Lower lobe of right lung (tissue), 2 donors: Measurements from ENCODE around the gene INPP5B. TPM values are rescaled to one million over a fixed set of nuclear protein-coding genes. Genes with fewer than 3 reads are reported as not detected.
"Not testable (repeated sequence)": the region's sequence is repeated elsewhere in the genome, so short reads cannot be mapped to it uniquely, and the experiment has no call there.

Source experiments
- ATAC-seq, 2 donors: fragments of 200-7000 bp; cut with Tn5 transposase; one replicate each; pipeline ENCODE4 v1.9.1; 2020 to 2022; ENCODE audit warnings: mild to moderate bottlenecking in 2 of 2, moderate library complexity in 2 of 2
- DNase-seq: peaks from one replicate; pipeline ENCODE4 v3.0.0-alpha.2; 2020
- H3K27ac ChIP-seq: fragments of 200-600 bp; one replicate; pipeline ENCODE4 v1.8.0; 2022
- H3K27me3 ChIP-seq: fragments of 200-600 bp; one replicate; pipeline ENCODE4 v1.8.0; 2022; ENCODE audit warnings: low read depth
- H3K36me3 ChIP-seq: fragments of 200-600 bp; one replicate; pipeline ENCODE4 v1.8.0; 2022; ENCODE audit warnings: mild to moderate bottlenecking
- H3K4me1 ChIP-seq: fragments of 200-600 bp; one replicate; pipeline ENCODE4 v1.8.0; 2022
- H3K4me3 ChIP-seq: fragments of 200-600 bp; one replicate; pipeline ENCODE4 v1.8.0; 2022; ENCODE audit warnings: mild to moderate bottlenecking
- H3K9me3 ChIP-seq: fragments of 200-600 bp; one replicate; pipeline ENCODE4 v1.8.0; 2022
- CTCF ChIP-seq: fragments of 200-600 bp; IDR thresholded peaks from one replicate; pipeline ENCODE4 v1.8.0; 2022; ENCODE audit warnings: antibody characterized with exemption, mild to moderate bottlenecking
- intact Hi-C: fragments of 100-400 bp; cut with DNase I; formaldehyde crosslinking; loops from one replicate; pipeline ENCODE4 v1.11.0; 2022
- total RNA-seq: library from RNA; stranded (reverse); fragmentation: NEBNext Ultra II Directional; extraction: Animal tissue kit (Norgen Biotek cat#: 25700); gene quantifications from one replicate; pipeline ENCODE4 v1.2.1, GENCODE V29; 2021
- donor health status: DM: no; HTN: yes; CAD: no; lungs with severe emphysema.

The INPP5B gene
- total RNA-seq, 1 donor from 2014 or later, result 42.5 TPM

- DNase-seq (no peak), ATAC-seq (no peak)
- H3K4me1 ChIP-seq, result peaks cover 15% of the 10 kb centered on the region
- no peaks in the 10 kb centered on the region for H3K27me3 ChIP-seq
- H3K4me3 ChIP-seq, result no peak overlapping the region
- H3K36me3 ChIP-seq, result peaks cover 20% of the 10 kb centered on the region
- no peak overlapping the region for H3K27ac ChIP-seq
- H3K9me3 ChIP-seq, result peaks cover 6% of the 10 kb centered on the region
- intact Hi-C loops, result no loop called here
- no peak for TF ChIP-seq CTCF
These were observed 43.9 kb downstream of the INPP5B start for GRCh38 chr1:37902983-37903382.

- Histone ChIP-seq H3K27ac (peak overlapping the region; percentile 21), H3K36me3 (peaks cover 20% of the 10 kb centered on the region), H3K27me3 (no peaks in the 10 kb centered on the region), H3K9me3 (peaks cover 6% of the 10 kb centered on the region), H3K4me3 (no peak overlapping the region), H3K4me1 (peaks cover 15% of the 10 kb centered on the region)
- ATAC-seq (no peak), DNase-seq (no peak)
- TF ChIP-seq CTCF, result no peak
- intact Hi-C loops, result no loop called here
These were observed 45.0 kb downstream of the INPP5B start for GRCh38 chr1:37901893-37902225.

GRCh38 chr1:37901191-37901892 lies 45.5 kb downstream of the INPP5B start:
- Histone ChIP-seq H3K27me3 (no peaks in the 10 kb centered on the region), H3K9me3 (peaks cover 6% of the 10 kb centered on the region), H3K36me3 (peaks cover 20% of the 10 kb centered on the region), H3K4me1 (peaks cover 15% of the 10 kb centered on the region), H3K4me3 (no peak overlapping the region), H3K27ac (peak overlapping the region; percentile 21)
- DNase-seq (no peak), ATAC-seq (peak; percentile 59 to 65)
- intact Hi-C loops, result no loop called here
- no peak for TF ChIP-seq CTCF

- H3K36me3 ChIP-seq, result peaks cover 12% of the 10 kb centered on the region
- DNase-seq, intact Hi-C loops, H3K9me3 ChIP-seq, ATAC-seq, H3K4me3 ChIP-seq, H3K27me3 ChIP-seq, H3K27ac ChIP-seq: not testable (repeated sequence)
- peaks cover 15% of the 10 kb centered on the region for H3K4me1 ChIP-seq
These were observed 49.3 kb downstream of the INPP5B start for GRCh38 chr1:37897563-37897962.

GRCh38 chr1:37893673-37894072 lies 53.2 kb downstream of the INPP5B start:
- ATAC-seq, result no peak
- H3K9me3 ChIP-seq, result no peaks in the 10 kb centered on the region
- no peak for DNase-seq
- H3K4me1 ChIP-seq, result peaks cover 4% of the 10 kb centered on the region
- intact Hi-C loops, result no loop called here
- H3K27me3 ChIP-seq, result no peaks in the 10 kb centered on the region
- H3K36me3 ChIP-seq, result peaks cover 27% of the 10 kb centered on the region
- H3K4me3 ChIP-seq, result no peak overlapping the region
- no peak overlapping the region for H3K27ac ChIP-seq
- TF ChIP-seq CTCF, result no peak

GRCh38 chr1:37892151-37893047 lies 54.5 kb downstream of the INPP5B start:
- Histone ChIP-seq H3K27ac (no peak overlapping the region), H3K27me3 (no peaks in the 10 kb centered on the region), H3K4me1 (peaks cover 4% of the 10 kb centered on the region), H3K4me3 (no peak overlapping the region), H3K36me3 (peaks cover 40% of the 10 kb centered on the region), H3K9me3 (no peaks in the 10 kb centered on the region)
- no peak for TF ChIP-seq CTCF
- ATAC-seq, result peak in 1 of 2 donors; percentile 13
- intact Hi-C loops, result no loop called here
- DNase-seq, result no peak
